ENCODE data around the gene PSEN2. TPM values are rescaled to one million over a fixed set of nuclear protein-coding genes. Genes with fewer than 3 reads are reported as not detected.
"Not testable (repeated sequence)": the region's sequence is repeated elsewhere in the genome, so short reads cannot be mapped to it uniquely, and the experiment has no call there.

PSEN2 gene
- polyA plus RNA-seq, 10 donors: 61.1 to 126 (median 101) TPM

DNA sequence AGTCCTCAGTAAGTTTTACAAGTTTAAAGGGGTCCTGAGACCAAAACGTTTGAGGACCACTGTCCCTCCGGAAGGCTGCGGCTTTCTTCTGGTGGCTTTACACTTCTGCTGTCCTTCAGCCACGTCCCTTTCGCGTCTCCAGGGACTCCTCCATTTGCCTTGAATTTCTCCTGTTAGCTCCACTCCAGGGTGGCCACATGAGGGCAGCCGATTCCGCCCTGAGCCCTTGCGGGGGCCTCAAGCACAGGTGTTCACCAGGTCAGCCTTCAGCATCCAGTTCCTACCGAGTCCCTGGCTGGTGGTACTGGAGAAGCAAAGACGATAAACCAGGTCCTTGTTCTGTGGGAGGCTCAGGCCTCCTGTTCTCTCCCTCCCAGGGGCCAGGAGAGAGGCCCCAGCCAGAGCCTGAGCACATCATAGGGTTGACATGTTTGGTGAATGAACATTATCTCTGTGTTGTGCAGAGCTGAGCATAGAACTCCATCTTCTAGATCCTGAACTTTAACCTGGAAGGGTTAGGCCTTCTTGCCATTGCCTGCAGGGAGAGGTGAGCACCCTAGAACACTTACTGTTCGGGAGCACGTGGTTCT is 42.3 kb downstream of the PSEN2 start:
- DNase-seq: peak in 1 of 3 donors; percentile 35

DNA sequence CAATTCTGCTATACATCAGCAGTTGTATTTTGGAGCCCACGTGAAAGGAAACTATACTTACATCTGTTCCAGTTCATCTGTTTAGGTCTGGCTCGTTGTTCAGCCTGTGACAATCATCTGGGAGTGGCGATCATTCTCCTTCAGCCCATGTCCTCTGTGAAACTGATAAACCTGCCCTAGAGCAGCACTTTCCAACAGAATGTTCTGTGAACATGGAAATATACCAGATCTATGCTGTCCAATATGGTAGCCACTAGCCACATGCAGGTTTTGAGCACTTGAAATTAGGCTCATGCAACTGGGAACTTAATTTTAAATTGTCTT is 45.2 kb downstream of the PSEN2 start:
- no peak for DNase-seq

DNA sequence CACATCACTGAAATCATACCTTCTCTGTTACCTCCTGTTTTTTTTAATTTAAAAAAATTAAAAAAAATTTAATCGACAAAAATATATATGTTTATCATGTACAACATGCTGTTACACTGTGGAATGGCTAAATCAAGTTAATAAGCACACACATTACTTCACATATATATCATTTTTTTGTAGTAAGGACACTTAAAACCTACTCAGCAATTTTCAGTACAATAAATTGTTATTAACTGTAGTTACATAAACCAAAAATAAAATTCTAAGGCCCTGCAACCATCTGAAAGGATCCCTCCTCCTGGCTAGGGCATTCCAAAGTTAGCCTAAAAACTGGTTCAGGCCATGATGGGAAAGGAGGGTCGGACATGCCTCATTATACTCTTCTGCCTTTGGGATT is 46.1 kb downstream of the PSEN2 start:
- no peak for DNase-seq

DNA sequence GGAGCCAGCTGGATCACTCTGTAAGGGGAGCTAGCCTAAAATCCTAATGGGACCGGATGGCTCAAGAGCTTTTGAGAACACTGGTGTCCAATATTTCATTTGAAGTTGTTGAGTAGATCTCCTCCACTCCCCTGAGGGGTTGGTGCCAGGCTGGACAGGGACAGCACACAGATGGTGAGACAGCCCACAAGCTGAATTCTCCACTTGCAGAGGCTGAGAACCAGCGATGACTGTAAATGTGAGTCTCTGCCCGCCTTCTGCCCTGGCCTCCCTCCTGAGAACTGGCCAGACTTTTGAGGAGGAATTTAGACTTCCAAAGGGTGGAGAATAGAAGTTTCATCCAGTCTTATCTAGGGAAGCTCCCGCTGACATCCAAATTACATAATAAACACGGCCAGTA is 49.2 kb downstream of the PSEN2 start:
- no peak for DNase-seq

DNA sequence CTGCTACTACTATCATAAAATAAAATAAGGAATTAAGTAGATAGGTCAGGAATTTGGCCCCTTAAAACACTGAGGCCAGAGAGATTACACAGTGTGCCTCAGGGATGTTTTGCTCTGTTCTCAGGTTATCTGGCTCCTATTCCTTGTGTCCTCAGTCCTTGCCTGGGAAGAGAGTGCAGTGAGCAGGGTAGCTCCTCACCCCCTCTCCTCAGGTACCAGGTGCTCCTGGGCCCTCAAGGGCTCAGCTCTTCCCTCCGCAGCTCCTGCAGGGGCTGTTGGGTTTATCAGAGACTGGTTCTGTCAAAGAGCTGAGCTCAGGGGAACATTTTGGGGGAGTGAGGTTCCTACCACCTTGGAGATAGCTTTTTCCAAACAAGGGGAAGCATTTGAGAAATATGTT is 49.6 kb downstream of the PSEN2 start:
- no peak for DNase-seq

DNA sequence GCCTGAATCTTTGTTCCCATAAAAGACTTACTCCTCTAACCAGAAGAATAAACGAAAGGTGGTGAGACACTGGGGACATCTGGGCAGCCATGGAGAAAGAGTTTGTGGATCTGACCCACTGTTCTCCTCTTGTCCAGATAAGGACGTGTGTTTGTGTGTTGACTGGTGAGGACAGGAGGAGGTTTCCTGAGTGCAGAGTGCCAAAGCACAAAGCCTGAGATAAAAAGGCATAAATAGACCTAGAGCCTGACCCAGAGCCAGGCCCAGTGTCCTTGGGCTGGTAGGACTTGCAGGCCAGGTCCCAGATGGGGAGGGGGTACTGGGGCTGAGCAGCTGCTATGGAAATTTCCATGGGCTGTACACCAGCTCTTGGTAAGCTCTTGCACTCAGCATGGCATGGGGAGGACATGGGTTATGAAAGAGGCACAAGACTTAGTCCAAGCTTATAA is 50.1 kb downstream of the PSEN2 start:
- no peak for DNase-seq

DNA sequence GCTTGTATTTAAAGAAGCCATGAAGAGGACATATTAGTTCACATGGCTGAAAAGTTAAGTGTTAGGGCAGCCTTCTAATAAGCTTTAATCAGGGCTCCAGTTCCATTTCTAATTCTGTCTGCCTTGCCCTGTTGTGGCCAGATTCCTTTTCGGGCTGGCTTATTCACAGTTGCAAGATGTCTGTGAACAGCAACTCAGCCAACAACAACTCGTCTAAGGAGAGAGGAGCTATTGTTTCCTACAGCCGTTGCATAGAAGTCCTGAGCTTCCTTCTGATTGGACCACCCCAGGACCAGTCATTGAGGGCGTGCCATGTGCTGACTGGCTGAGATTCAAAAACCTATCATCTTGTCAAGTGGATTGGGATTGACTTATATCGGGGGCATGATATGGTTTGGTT is 51.1 kb downstream of the PSEN2 start:
- no peak for DNase-seq

DNA sequence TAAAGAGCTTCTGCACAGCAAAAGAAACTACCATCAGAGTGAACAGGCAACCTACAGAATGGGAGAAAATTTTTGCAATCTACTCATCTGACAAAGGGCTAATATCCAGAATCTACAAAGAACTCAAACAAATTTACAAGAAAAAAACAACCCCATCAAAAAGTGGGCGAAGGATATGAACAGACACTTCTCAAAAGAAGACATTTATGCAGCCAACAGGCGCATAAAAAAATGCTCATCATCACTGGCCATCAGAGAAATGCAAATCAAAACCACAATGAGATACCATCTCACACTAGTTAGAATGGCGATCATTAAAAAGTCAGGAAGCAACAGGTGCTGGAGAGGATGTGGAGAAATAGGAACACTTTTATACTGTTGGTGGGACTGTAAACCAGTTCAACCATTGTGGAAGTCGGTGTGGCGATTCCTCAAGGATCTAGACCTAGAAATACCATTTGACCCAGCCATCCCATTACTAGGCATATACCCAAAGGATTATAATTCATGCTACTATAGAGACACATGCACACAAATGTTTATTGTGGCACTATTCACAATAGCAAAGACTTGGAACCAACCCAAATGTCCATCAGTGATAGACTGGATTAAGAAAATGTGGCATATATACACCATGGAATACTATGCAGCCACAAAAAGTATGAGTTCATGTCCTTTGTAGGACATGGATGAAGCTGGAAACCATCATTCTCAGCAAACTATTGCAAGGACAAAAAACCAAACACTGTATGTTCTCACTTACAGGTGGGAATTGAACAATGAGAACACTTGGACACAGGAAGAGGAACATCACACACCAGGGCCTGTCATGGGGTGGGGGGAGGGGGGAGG is 59.1 kb downstream of the PSEN2 start:
- not testable (repeated sequence) for DNase-seq

DNA sequence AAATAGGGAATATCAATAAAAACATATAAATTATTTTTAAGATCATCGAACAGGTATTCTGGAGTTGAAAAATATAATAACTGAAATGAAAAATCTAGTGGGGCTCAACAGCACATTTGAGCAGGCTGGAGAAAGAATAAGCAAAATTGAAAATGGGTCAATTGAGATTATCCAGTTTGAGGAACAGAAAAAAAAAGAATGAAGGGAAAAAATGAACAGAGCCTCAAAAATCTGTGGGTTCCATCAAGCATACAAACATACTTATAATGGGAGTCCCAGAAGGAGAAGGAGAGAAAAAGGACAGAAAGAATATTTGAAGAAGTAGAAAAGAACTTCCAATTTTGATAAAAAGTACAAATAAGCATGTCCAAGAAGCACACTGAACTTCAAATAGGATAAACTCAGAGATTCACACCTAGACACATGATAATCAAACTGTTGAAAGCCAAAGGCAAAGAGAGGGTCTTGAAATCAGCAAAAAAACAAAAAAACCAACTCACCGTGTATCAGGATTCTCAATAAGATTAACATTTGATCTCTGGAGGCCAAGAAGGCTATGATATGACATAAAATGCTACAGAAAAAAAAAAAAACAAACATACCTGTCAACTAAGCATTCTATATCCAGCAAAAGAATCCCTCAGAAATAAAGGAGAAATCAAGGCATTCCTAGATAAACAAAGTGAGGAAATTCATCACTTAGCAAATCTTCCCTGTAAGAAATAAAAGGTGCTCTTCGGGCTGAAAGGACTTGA is 64.2 kb downstream of the PSEN2 start:
- DNase-seq: no peak

DNA sequence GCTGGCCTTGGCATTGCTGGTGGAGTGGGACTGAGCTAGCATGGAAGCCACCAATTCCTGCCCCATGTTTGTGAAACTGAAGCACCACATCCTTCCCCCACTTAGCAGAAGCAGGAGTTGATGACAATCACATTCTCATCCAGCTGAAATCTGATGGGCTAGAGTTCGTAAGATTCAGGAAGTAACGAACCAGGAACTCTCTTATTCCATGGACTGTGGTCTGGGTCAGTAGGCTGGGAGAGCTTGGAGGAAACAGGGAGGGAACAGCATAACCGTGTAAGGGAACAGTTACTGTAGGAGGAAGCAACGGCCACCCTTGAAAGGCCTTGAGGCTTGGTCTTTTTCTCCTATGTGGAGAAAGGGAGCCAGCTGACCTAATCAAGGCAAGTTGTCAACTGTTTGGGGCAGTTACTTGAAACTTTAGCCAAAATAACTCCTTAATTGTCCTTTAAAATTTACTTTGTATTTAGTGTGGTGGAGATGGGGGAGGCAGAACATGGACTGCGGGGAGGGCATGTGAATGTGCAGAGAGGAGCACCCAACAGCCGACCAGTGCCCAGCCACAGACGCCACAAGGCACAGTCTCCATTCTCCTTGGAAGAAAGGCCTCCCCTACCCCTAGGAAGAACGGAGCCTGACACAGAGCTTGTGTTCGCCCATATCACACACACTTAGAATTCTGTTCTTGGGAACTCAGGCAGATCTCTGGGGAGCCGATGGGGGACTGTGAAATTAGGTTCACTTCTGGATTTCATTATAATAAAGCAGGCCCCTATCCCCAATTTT is 67.7 kb downstream of the PSEN2 start:
- DNase-seq: peak in 1 of 3 donors; percentile 8

DNA sequence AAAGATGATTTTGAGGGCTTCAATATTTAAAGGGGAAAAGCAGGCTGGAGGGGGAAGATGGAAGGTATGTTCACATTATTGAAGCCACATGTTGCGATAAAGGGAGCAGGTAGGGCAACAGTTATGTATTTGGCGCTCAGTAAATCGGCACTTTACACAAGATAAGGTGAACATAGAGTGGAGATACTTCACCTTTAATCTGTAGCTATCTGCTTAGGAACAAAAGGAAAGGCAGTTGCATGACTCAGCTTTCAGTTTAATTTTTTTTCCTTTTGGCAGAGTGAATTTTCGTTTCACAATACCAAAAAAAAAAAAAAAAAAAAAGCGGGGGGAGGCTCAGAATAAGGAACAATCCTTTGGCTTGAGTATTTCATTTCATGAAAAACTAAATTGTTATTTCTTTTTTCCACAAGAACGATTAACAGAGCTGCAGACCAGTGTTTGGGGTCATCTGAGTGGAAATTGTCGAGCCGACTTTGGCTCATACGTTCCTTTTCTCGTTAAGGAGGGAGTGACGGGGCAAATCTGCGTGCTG is 68.6 kb downstream of the PSEN2 start:
- DNase-seq: peak in 2 of 3 donors; percentile 26 to 37

DNA sequence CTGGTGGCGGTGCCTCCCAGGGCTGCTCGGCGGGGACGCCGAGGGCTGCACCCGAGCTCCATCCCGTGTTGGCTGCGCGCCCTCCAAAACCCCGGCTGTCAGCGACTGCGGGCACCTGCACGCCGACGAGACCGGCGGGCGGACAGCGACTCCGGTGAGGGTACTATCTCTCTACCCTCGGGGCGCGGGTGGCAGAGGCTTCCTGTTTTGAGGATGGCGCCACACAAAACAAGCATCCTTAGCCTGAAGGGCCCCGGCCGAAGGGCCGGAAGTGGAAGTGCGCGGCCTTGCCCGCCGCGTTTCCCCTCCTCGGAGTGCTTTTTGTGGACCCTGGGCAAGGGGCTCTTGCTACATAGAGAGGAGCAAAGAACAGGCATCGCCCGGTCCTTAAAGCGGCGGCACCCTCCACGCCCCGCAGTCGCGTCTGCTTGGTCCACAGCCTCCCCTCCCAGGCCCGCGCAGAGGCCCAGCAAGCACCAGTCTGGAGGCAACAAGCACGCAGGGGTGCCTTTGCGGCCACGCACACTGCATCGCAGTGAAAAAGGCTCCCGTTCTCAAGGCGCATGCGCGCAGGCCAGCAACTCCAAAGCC is 69.1 kb downstream of the PSEN2 start:
- DNase-seq: peak in 2 of 3 donors; percentile 68 to 88

DNA sequence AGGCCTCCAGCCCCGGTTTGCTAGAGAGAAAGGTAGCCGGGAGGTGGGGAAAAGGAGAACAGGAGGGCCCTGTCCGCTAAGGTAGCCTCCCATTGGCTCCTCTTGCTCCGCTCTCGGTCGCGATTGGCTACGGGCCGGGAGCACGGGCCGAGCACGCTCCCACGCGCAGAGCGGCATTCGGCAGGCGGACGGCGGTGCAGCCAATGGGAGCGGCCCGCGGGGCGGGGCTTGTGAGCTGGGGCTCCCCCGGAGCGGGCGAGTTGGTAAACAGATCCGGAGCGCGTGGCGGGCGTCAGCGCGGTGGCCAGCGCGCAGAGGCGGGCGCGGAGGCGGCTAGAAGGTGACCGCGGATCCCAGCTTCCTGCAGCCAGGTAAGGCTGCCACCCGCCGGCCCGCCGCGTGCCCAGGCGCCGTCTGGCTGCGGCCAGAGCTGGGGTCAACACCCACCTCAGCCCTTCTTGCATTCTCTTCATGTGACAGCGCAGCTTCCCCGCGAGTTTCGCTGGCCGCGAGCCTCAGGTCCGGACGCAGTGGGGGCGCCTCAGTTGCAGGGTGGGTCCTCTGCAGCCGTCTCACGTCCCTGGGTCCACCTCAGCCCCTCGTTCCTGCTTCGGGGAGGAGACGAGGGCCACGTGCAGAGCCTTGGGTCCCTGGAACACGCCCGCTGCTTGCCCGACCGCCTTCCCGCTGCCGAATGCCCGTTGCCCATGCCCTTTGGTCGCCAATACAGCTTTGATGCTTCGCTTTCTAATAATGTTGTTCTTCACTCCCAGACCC is 69.8 kb downstream of the PSEN2 start, which contains the start of gene COQ8A:
COQ8A (plus strand) TSS at position 266 of the 777 bp plus-strand sequence. CDS start 21,092 bp downstream, outside the sequence.
- DNase-seq: peak; percentile 99 to 100 (median 100)

DNA sequence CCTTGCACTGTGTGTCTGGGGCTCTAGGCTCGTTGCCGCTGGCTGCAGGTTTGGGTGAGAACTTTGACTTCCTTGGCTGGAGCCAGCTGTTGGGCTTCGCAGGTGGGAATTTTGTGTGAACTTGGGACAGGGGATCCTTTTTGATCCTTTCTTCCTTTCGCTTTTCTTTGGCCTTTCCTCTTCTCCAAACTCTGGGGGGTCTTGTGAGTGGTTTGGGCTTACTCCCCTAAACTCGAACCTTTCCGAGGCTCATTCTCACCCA is 70.3 kb downstream of the PSEN2 start:
- DNase-seq: no peak

DNA sequence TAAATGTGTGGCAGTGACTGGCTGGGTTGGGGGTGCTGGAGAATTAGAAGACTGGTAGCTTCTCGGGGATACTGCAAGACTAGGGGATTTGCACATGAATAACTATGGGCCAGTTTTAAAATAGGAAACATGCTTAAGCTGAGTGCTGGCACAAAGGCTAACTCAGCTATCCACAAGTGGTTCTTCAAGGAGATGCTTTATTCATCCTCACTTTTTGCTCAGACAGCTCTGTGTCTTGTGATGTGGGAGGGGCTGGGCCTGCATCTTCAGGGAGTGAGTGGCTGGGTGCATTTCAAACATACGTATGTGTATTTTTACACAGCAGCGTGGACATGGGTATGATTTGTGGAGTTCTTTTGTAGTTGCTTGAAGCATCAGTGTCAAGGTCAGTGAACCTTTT is 72.0 kb downstream of the PSEN2 start:
- DNase-seq: no peak

DNA sequence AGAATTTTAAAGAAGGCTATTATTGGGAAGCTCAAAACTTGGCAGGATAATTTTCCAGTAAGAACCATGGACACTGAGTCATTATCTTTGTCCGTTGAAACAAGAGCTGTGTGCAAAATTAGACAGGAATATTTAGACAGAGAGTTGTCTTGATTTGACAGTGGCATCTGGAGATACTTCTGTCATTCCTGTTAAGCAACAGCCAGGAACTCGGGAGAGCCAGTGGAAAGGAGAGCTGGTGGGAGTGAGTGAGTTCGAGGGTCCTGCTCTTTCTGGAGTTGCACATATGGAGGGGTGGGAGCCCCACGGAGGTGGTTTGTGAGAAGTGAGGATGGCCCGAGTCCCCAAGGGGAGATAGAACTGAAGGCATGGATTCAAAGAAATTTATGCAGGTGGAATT is 72.7 kb downstream of the PSEN2 start:
- DNase-seq: no peak

DNA sequence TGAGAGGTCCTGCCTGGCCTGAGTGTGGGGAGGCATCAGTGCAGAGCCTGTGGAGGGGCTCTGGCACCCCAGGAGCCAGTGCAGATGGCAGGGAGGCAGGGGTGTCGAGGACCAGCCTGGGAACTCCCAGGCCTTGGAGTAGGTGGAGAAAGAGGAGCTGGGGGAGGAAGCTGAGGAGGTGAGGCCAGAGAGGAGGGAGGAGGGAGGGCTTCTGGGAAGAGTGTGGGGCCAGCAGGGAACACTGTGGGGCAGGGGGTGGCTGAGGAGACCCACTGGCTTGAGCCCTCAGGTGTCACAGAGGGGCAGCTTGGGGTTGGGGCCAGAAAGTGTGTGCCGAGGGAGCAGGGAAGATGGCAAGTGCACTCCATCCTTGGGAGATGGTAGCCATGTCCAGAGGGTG is 73.5 kb downstream of the PSEN2 start:
- no peak for DNase-seq

DNA sequence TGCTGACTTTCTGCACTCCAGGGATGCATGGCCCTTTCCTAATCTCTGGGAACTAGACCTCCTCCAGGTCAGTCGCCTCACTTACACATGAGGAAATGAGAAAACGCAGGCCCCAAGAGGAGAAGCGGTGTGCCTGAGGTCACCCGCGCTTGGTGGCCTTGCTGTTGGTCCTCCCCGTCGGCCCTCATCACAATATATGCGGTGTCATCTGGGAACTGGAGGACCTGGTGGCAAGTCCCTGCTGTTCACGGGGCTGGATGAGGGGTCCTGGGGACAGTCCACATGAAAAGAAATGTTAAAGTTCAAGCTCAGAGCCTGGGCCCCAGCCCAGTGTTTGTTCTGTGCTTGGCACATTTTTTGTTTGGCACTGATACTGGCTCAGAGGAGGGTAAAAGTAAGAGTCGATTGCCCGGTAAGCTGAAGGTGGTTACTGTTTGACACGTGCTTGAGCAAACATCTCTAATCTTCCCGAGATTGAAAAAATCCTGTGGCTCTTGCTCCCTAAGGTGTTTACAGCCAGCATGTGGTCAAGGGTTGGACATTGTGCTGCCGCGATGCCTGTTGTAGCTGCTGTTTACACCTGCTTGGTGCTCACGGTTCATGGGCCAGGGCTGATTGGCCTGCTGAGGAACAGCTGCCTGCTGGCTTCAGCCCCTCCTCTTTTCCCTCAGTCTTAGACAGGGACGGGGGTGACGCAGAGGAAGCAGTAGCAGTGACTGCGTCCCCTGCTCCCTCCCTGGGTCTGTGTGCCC is 74.9 kb downstream of the PSEN2 start:
- peak in 2 of 3 donors; percentile 18 to 25 for DNase-seq
